GM23338 (cell line): ENCODE data around the gene TJAP1.

Experiments
- CREB1 ChIP-seq: fragments of 250-450 bp; sonication (Bioruptor Pico); IDR thresholded peaks from 2 replicates; pipeline ENCODE4 v1.5.0; 2020; ENCODE audit warnings: low read depth, mild to moderate bottlenecking, moderate library complexity
- CTCF ChIP-seq, 2 experiments: fragments of 200-600 bp in 1 of 2; sonication (generic) in 1 of 2; conservative IDR thresholded peaks; 2 replicates each; pipeline versions ENCODE4 v1.5.1 to v1.6.1; 2016 to 2017; ENCODE audit warnings: antibody characterized with exemption in 2 of 2, low read depth in 2 of 2, mild to moderate bottlenecking in 2 of 2, moderate library complexity in 1 of 2
- EZH2 ChIP-seq: fragments of 200-600 bp; sonication (generic); IDR thresholded peaks from one replicate; pipeline ENCODE4 v1.8.0; 2017; ENCODE audit warnings: antibody characterized with exemption, mild to moderate bottlenecking, low read depth; ENCODE audit not compliant: unreplicated experiment
- EZH2phosphoT487 ChIP-seq: fragments of 200-600 bp; sonication (generic); IDR thresholded peaks from one replicate; pipeline ENCODE4 v1.8.1; 2018; ENCODE audit warnings: antibody characterized with exemption; ENCODE audit not compliant: unreplicated experiment
- JUNB ChIP-seq: IDR thresholded peaks from one replicate; pipeline ENCODE4 v1.6.1; 2016; ENCODE audit warnings: antibody characterized with exemption; ENCODE audit not compliant: unreplicated experiment
- NANOG ChIP-seq: IDR thresholded peaks from 2 replicates; pipeline ENCODE4 v1.6.1; 2016; ENCODE audit warnings: antibody characterized with exemption, borderline replicate concordance
- POLR2AphosphoS5 ChIP-seq: IDR thresholded peaks from 2 replicates; pipeline ENCODE4 v1.6.1; 2016; ENCODE audit warnings: antibody characterized with exemption, low read depth
- REST ChIP-seq: IDR thresholded peaks from one replicate; pipeline ENCODE4 v1.6.1; 2018; ENCODE audit warnings: antibody characterized with exemption; ENCODE audit not compliant: unreplicated experiment
- ZNF114 ChIP-seq: fragments of 250-450 bp; sonication (Bioruptor Pico); IDR thresholded peaks from 2 replicates; pipeline ENCODE4 v1.5.0; 2020; ENCODE audit warnings: mild to moderate bottlenecking, moderate library complexity

DNA sequence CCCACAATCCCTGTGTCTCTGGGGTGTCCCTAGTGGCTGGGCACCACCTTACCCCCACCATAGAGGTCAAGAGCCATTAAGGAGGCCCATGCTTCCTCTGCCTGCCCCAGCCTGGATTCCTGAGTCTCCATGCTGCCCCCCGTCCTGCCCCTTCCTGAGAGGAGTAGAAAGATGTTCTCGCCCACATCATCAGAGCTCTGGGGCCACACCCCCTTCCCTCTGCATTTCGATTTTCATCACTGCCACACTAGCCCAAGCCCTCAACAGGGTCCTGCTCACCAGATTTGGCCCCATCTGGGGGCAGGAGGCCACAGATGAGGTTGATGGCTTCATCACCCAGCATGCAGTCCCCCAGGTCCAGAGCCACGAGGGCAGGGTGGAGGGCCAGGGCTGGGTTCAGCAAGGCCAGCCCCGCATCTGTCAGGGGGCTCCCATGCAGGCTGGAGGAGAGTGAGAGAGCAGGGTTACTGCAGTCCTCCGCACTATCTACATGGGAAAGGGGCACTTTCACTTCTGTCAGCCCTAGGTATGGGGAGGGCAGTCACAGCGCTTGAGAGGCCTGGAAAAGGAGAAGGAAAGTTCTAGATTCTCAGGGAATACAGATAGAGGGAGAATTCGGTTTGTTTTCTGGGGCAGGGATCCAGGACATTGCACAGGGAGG lies 31.2 kb downstream of the TJAP1 start:
- TF ChIP-seq CTCF (conservative IDR thresholded peaks at IDR 0.05; ENCODE audit: low read depth in 2 of 2) (no peak), EZH2phosphoT487 (no peak), POLR2AphosphoS5 (no peak), EZH2 (no peak), CREB1 (CRISPR knock-in tag) (no peak), JUNB (no peak), REST (no peak), ZNF114 (CRISPR knock-in tag) (no peak), NANOG (no peak)
